SK-N-SH treated with all-trans-retinoic acid at 6 μM for 48 hours (cell line): ENCODE measurements around the gene TUBGCP2.

ENCODE experiments used
- ATAC-seq: fragments of 200-7000 bp; cut with Tn5 transposase; 3 replicates; pipeline ENCODE4 v1.9.1; 2020; ENCODE audit warnings: mild to moderate bottlenecking, moderate library complexity
- ARNTL ChIP-seq: fragments of 450-650 bp; formaldehyde crosslinking; IDR thresholded peaks from 2 replicates; pipeline ENCODE4 v1.5.0; 2020; ENCODE audit warnings: low read depth, mild to moderate bottlenecking, moderate library complexity, borderline replicate concordance
- BACH2 ChIP-seq: fragments of 250-450 bp; sonication (Bioruptor Pico); IDR thresholded peaks from 2 replicates; pipeline ENCODE4 v1.9.0; 2021; ENCODE audit warnings: mild to moderate bottlenecking, borderline replicate concordance
- CSDC2 ChIP-seq: fragments of 250-450 bp; sonication (Bioruptor Pico); IDR thresholded peaks from 2 replicates; pipeline ENCODE4 v1.5.0; 2020; ENCODE audit warnings: mild to moderate bottlenecking, moderate library complexity
- ESRRG ChIP-seq: fragments of 250-450 bp; sonication (Bioruptor Pico); IDR thresholded peaks from 2 replicates; pipeline ENCODE4 v1.6.1; 2021; ENCODE audit warnings: mild to moderate bottlenecking
- GLIS3 ChIP-seq: fragments of 250-450 bp; sonication (Bioruptor Pico); IDR thresholded peaks from 2 replicates; pipeline ENCODE4 v1.5.0; 2020; ENCODE audit warnings: mild to moderate bottlenecking, moderate library complexity
- ISL1 ChIP-seq: fragments of 250-450 bp; sonication (Bioruptor Pico); IDR thresholded peaks from 2 replicates; pipeline ENCODE4 v2.1.2; 2022; ENCODE audit warnings: mild to moderate bottlenecking, moderate library complexity
- OSR1 ChIP-seq: fragments of 250-450 bp; sonication (Bioruptor Pico); IDR thresholded peaks from 2 replicates; pipeline ENCODE4 v1.8.0; 2022; ENCODE audit warnings: moderate library complexity, mild to moderate bottlenecking, inconsistent platforms
- PPARA ChIP-seq: fragments of 250-450 bp; sonication (Bioruptor Pico); IDR thresholded peaks from 2 replicates; pipeline ENCODE4 v1.5.0; 2020; ENCODE audit warnings: mild to moderate bottlenecking, borderline replicate concordance
- RARB ChIP-seq: fragments of 250-450 bp; sonication (Bioruptor Pico); IDR thresholded peaks from 2 replicates; pipeline ENCODE4 v1.8.0; 2021; ENCODE audit warnings: mild to moderate bottlenecking, moderate library complexity
- SNAI2 ChIP-seq: fragments of 250-450 bp; sonication (Bioruptor Pico); IDR thresholded peaks from 2 replicates; pipeline ENCODE4 v1.5.0; 2020; ENCODE audit warnings: mild to moderate bottlenecking, moderate library complexity
- TCF4 ChIP-seq: fragments of 250-450 bp; sonication (Bioruptor Pico); IDR thresholded peaks from 2 replicates; pipeline ENCODE4 v1.8.0; 2021; ENCODE audit warnings: mild to moderate bottlenecking, moderate library complexity, borderline replicate concordance
- TOX ChIP-seq: fragments of 250-450 bp; sonication (Bioruptor Pico); IDR thresholded peaks from 2 replicates; pipeline ENCODE4 v1.8.0; 2021; ENCODE audit warnings: mild to moderate bottlenecking, moderate library complexity, borderline replicate concordance
- ZC3H10 ChIP-seq: fragments of 250-450 bp; sonication (Bioruptor Pico); IDR thresholded peaks from 2 replicates; pipeline ENCODE4 v1.5.1; 2021; ENCODE audit warnings: mild to moderate bottlenecking, moderate library complexity
- ZFP3 ChIP-seq: fragments of 250-450 bp; sonication (Bioruptor Pico); IDR thresholded peaks from 2 replicates; pipeline ENCODE4 v1.5.0; 2020; ENCODE audit warnings: mild to moderate bottlenecking, moderate library complexity
- ZFP30 ChIP-seq: fragments of 450-650 bp; formaldehyde crosslinking; IDR thresholded peaks from 2 replicates; pipeline ENCODE4 v1.5.0; 2022; ENCODE audit warnings: mild to moderate bottlenecking, moderate library complexity
- ZNF565 ChIP-seq: fragments of 450-650 bp; formaldehyde crosslinking; conservative IDR thresholded peaks from 2 replicates; pipeline ENCODE4 v1.5.0; 2020; ENCODE audit warnings: low read depth, mild to moderate bottlenecking, moderate library complexity
- ZNF70 ChIP-seq: fragments of 450-650 bp; formaldehyde crosslinking; IDR thresholded peaks from 2 replicates; pipeline ENCODE4 v1.5.0; 2020; ENCODE audit warnings: mild to moderate bottlenecking, moderate library complexity
- ZNF8 ChIP-seq: fragments of 450-650 bp; formaldehyde crosslinking; IDR thresholded peaks from 2 replicates; pipeline ENCODE4 v1.5.0; 2020; ENCODE audit warnings: mild to moderate bottlenecking, moderate library complexity
- TF ChIP-seq, protein P1 (sequence below): fragments of 250-450 bp; sonication (Bioruptor Pico); IDR thresholded peaks from 2 replicates; pipeline ENCODE4 v1.8.0; 2020; ENCODE audit warnings: mild to moderate bottlenecking, moderate library complexity, borderline replicate concordance
- TF ChIP-seq, protein P2 (sequence below): fragments of 250-450 bp; sonication (Bioruptor Pico); IDR thresholded peaks from 2 replicates; pipeline ENCODE4 v1.8.0; 2021; ENCODE audit warnings: low read depth, mild to moderate bottlenecking, moderate library complexity, borderline replicate concordance
- TF ChIP-seq, protein P3 (sequence below): fragments of 250-450 bp; sonication (Bioruptor Pico); IDR thresholded peaks from 2 replicates; pipeline ENCODE4 v1.5.0; 2020; ENCODE audit warnings: mild to moderate bottlenecking, moderate library complexity
- TF ChIP-seq, protein P4 (sequence below): fragments of 250-450 bp; sonication (Bioruptor Pico); IDR thresholded peaks from 2 replicates; pipeline ENCODE4 v1.5.1; 2021; ENCODE audit warnings: mild to moderate bottlenecking, moderate library complexity
- TF ChIP-seq, protein P5 (sequence below): fragments of 250-450 bp; sonication (Bioruptor Pico); IDR thresholded peaks from 2 replicates; pipeline ENCODE4 v1.5.1; 2020; ENCODE audit warnings: low read depth, mild to moderate bottlenecking, moderate library complexity

TUBGCP2 gene

DNA sequence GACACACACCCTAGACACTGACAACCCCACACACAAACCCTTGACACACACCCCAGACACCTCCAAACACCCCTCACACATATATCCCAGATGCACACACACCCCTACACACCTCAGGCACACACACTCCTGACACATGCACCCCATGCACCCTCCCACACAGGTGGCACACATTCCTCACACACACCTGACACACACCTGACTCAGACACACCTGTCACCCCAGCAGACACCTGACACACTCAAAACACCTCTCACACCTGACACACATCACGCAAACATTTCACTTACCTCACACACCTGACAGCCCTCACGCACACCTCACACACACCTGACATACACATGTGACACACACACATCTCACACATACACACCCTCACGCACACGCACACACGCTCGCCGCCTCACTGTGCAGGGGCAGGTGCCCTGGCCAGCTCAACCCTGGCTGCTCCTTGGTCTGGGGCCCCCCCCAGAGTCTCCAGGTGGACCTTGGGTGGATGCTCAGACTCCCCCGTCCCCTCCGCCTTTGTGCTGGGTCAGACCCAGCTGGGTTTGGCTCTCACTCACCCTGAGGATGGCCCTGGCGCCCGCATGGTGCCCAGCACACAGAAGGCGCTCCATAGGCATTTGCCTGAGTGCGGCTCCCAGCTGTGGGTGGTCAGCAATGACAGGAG lies 31.2 kb upstream of the TUBGCP2 start:
- ATAC-seq: no peak
- TF ChIP-seq ZFP30 (CRISPR knock-in tag): no peak
- no peak for TF ChIP-seq ESRRG (CRISPR knock-in tag)
- TF ChIP-seq BACH2 (CRISPR knock-in tag): no peak
- TF ChIP-seq ZC3H10 (CRISPR knock-in tag): no peak
- no peak for TF ChIP-seq ISL1 (CRISPR knock-in tag)
- TF ChIP-seq ZNF565 (CRISPR knock-in tag): no peak
- TF ChIP-seq, protein P1, sequence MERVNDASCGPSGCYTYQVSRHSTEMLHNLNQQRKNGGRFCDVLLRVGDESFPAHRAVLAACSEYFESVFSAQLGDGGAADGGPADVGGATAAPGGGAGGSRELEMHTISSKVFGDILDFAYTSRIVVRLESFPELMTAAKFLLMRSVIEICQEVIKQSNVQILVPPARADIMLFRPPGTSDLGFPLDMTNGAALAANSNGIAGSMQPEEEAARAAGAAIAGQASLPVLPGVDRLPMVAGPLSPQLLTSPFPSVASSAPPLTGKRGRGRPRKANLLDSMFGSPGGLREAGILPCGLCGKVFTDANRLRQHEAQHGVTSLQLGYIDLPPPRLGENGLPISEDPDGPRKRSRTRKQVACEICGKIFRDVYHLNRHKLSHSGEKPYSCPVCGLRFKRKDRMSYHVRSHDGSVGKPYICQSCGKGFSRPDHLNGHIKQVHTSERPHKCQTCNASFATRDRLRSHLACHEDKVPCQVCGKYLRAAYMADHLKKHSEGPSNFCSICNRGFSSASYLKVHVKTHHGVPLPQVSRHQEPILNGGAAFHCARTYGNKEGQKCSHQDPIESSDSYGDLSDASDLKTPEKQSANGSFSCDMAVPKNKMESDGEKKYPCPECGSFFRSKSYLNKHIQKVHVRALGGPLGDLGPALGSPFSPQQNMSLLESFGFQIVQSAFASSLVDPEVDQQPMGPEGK (CRISPR knock-in tag): no peak
- TF ChIP-seq SNAI2 (CRISPR knock-in tag): no peak
- no peak for TF ChIP-seq PPARA (CRISPR knock-in tag)
- TF ChIP-seq TOX (CRISPR knock-in tag): no peak
- TF ChIP-seq, protein P2, sequence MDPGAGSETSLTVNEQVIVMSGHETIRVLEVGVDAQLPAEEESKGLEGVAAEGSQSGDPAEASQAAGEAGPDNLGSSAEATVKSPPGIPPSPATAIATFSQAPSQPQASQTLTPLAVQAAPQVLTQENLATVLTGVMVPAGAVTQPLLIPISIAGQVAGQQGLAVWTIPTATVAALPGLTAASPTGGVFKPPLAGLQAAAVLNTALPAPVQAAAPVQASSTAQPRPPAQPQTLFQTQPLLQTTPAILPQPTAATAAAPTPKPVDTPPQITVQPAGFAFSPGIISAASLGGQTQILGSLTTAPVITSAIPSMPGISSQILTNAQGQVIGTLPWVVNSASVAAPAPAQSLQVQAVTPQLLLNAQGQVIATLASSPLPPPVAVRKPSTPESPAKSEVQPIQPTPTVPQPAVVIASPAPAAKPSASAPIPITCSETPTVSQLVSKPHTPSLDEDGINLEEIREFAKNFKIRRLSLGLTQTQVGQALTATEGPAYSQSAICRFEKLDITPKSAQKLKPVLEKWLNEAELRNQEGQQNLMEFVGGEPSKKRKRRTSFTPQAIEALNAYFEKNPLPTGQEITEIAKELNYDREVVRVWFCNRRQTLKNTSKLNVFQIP: no peak
- TF ChIP-seq, protein P3, sequence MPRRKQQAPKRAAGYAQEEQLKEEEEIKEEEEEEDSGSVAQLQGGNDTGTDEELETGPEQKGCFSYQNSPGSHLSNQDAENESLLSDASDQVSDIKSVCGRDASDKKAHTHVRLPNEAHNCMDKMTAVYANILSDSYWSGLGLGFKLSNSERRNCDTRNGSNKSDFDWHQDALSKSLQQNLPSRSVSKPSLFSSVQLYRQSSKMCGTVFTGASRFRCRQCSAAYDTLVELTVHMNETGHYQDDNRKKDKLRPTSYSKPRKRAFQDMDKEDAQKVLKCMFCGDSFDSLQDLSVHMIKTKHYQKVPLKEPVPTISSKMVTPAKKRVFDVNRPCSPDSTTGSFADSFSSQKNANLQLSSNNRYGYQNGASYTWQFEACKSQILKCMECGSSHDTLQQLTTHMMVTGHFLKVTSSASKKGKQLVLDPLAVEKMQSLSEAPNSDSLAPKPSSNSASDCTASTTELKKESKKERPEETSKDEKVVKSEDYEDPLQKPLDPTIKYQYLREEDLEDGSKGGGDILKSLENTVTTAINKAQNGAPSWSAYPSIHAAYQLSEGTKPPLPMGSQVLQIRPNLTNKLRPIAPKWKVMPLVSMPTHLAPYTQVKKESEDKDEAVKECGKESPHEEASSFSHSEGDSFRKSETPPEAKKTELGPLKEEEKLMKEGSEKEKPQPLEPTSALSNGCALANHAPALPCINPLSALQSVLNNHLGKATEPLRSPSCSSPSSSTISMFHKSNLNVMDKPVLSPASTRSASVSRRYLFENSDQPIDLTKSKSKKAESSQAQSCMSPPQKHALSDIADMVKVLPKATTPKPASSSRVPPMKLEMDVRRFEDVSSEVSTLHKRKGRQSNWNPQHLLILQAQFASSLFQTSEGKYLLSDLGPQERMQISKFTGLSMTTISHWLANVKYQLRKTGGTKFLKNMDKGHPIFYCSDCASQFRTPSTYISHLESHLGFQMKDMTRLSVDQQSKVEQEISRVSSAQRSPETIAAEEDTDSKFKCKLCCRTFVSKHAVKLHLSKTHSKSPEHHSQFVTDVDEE: no peak
- TF ChIP-seq GLIS3 (CRISPR knock-in tag): no peak
- no peak for TF ChIP-seq ZNF8 (CRISPR knock-in tag)
- TF ChIP-seq, protein P4, sequence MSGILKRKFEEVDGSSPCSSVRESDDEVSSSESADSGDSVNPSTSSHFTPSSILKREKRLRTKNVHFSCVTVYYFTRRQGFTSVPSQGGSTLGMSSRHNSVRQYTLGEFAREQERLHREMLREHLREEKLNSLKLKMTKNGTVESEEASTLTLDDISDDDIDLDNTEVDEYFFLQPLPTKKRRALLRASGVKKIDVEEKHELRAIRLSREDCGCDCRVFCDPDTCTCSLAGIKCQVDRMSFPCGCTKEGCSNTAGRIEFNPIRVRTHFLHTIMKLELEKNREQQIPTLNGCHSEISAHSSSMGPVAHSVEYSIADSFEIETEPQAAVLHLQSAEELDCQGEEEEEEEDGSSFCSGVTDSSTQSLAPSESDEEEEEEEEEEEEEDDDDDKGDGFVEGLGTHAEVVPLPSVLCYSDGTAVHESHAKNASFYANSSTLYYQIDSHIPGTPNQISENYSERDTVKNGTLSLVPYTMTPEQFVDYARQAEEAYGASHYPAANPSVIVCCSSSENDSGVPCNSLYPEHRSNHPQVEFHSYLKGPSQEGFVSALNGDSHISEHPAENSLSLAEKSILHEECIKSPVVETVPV (CRISPR knock-in tag): no peak
- TF ChIP-seq ZFP3 (CRISPR knock-in tag): no peak
- TF ChIP-seq, protein P5, sequence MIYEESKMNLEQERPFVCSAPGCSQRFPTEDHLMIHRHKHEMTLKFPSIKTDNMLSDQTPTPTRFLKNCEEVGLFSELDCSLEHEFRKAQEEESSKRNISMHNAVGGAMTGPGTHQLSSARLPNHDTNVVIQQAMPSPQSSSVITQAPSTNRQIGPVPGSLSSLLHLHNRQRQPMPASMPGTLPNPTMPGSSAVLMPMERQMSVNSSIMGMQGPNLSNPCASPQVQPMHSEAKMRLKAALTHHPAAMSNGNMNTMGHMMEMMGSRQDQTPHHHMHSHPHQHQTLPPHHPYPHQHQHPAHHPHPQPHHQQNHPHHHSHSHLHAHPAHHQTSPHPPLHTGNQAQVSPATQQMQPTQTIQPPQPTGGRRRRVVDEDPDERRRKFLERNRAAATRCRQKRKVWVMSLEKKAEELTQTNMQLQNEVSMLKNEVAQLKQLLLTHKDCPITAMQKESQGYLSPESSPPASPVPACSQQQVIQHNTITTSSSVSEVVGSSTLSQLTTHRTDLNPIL (CRISPR knock-in tag): no peak
- TF ChIP-seq ARNTL (CRISPR knock-in tag): no peak
- no peak for TF ChIP-seq CSDC2 (CRISPR knock-in tag)

DNA sequence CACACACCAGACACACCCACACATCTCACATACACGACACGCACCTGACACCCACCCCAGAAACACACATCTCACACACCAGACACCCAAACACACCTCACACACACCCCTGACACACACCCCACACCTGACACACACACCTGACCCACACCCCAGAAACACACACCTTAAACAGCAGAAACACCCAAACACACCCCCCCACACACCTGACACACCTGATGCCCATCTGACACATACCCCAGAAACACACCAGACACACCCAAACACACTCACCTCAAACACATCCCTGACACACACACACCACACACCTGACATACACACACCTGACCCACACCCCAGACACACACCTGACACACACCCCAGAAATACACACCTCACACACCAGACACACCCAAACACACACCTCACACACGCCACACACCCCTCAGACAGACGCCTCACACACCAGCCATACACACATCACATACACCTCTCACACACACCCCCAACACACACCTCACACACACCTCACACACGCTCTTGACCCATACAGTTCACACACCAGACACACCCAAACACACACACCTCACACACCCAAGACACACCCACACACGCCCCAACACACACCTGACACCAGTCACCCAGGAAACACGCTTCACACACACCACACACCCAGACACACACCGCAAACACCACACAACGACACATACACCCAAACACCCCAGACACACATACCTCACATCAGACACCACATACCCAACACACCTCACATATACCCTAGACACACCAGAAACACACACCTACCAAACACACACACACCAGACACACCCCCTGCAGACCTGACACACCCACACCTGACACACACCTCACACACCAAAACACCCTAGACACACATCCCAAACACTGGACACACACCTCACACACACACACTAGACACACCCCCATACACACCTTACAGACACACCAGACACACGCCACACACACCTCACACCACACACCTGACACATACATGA lies 29.7 kb upstream of the TUBGCP2 start:
- no peak for ATAC-seq
- TF ChIP-seq TCF4 (CRISPR knock-in tag) (no peak), ARNTL (CRISPR knock-in tag) (no peak), PPARA (CRISPR knock-in tag) (no peak), SNAI2 (CRISPR knock-in tag) (no peak), ZFP30 (CRISPR knock-in tag) (no peak), OSR1 (no peak), ISL1 (CRISPR knock-in tag) (no peak), CSDC2 (CRISPR knock-in tag) (no peak), ESRRG (CRISPR knock-in tag) (no peak), RARB (no peak), BACH2 (CRISPR knock-in tag) (no peak), TOX (CRISPR knock-in tag) (no peak), ZNF70 (CRISPR knock-in tag) (no peak)
- TF ChIP-seq, protein P2: no peak
- TF ChIP-seq, protein P5 (CRISPR knock-in tag): no peak
- TF ChIP-seq, protein P4 (CRISPR knock-in tag): no peak
